ENCODE measurements around the gene PCMT1. TPM values are rescaled to one million over a fixed set of nuclear protein-coding genes. Genes with fewer than 3 reads are reported as not detected.

The PCMT1 gene
- total and polyA plus RNA-seq, 2 of the 8 experiments (the other 6 are each of a cell fraction or from before 2014, with no cell fraction given) = 84.3 to 91.3 TPM

DNA sequence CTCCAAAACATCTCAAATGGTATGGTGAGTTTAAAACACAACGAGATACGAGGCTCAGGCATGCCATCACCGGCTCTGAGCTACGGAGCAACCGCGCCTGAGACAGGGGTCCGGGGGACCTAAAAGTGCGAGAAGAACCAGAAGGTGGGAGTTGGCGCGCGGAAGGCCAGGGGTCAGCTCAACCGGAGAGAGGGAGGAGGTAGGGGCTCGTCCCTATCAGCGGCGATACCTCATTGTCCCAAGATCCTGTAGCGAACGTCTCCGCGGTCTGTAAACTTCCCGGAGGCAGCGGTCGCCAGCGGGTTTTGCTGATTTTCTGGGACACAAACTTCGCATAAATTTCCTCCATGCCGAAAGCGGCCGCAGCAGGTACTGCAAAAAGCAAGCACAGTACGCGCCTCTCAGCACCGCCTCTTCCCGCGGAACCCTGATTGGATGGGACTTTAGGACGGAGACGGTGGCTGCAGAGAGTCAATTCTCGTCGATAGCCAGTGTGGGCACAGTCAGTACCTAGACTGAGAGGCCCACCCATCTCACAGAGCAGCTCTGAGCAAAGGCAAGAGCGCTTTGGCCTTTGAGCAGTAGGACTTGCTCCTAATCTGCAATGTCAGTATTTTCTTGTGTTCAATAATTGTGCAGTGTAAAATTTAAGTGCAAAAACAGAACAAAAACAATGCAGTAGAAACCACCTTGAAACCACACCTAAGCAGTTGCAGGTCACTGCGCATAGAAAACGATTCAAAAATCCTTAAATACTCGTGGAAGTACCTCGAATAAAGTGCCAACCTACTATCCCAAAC is 3.2 kb upstream of the PCMT1 start, which contains the start of gene NUP43 (continued):
- no peak for TF ChIP-seq ZNF274 (IDR thresholded peaks at IDR 0.05; ENCODE audit: borderline replicate concordance, extremely low read depth, low read length)
- no peak for TF ChIP-seq SIRT6 (IDR thresholded peaks at IDR 0.05; ENCODE audit: low read length)
- no peak for TF ChIP-seq GABPA (IDR thresholded peaks at IDR 0.05; ENCODE audit: borderline replicate concordance, insufficient read depth, low read length)
- no peak for TF ChIP-seq CBX8 (IDR thresholded peaks at IDR 0.05; ENCODE audit: borderline replicate concordance, low read depth, low read length)
- TF ChIP-seq RNF2 (IDR thresholded peaks at IDR 0.05; ENCODE audit: borderline replicate concordance, low read depth, low read length, missing control alignments, poor library complexity, severe bottlenecking) = no peak
- TF ChIP-seq HDAC2 (IDR thresholded peaks at IDR 0.05; ENCODE audit: borderline replicate concordance in 1 of 2, low read depth in 2 of 2, low read length in 2 of 2) = no peak
- no peak for TF ChIP-seq FOSL1 (IDR thresholded peaks at IDR 0.05; ENCODE audit: insufficient read depth, low read depth, low read length)
- TF ChIP-seq KDM4A (IDR thresholded peaks at IDR 0.05; ENCODE audit: low read depth, low read length, severe bottlenecking) = peak; percentile 65
- TF ChIP-seq CREB1 (IDR thresholded peaks at IDR 0.05) = peak; percentile 76
- no peak for TF ChIP-seq EP300 (IDR thresholded peaks at IDR 0.05; ENCODE audit: borderline replicate concordance in 1 of 2, low read depth in 2 of 2, low read length in 2 of 2)
- no peak for TF ChIP-seq JUN (IDR thresholded peaks at IDR 0.05; ENCODE audit: low read depth, low read length)
- TF ChIP-seq EZH2 (IDR thresholded peaks at IDR 0.05; ENCODE audit: low read depth, low read length, severe bottlenecking) = no peak
- TF ChIP-seq CHD1 (IDR thresholded peaks at IDR 0.05; ENCODE audit: low read depth, low read length) = no peak
- TF ChIP-seq RBBP5 (IDR thresholded peaks at IDR 0.05; ENCODE audit: borderline replicate concordance, low read depth, low read length) = peak; percentile 78; the same call in 1 of the 2 replicates
- TF ChIP-seq HDAC6 (IDR thresholded peaks at IDR 0.05; ENCODE audit: low read depth, low read length) = no peak
- peak; percentile 36 for TF ChIP-seq KDM5A (IDR thresholded peaks at IDR 0.05; ENCODE audit: low read length)
- no peak for TF ChIP-seq KDM1A (IDR thresholded peaks at IDR 0.05; ENCODE audit: borderline replicate concordance, low read length)
- TF ChIP-seq TEAD4 (IDR thresholded peaks at IDR 0.05; ENCODE audit: low read depth, low read length) = no peak
- no peak for TF ChIP-seq BRCA1 (IDR thresholded peaks at IDR 0.05; ENCODE audit: low read depth, low read length)
- TF ChIP-seq SUZ12 (IDR thresholded peaks at IDR 0.05; ENCODE audit: low read length) = no peak
- no peak for TF ChIP-seq TCF12 (IDR thresholded peaks at IDR 0.05; ENCODE audit: low read depth, low read length)
- TF ChIP-seq PHF8 (conservative IDR thresholded peaks at IDR 0.05; ENCODE audit: low read depth, low read length) = peak; percentile 71
- no peak for TF ChIP-seq SRF (IDR thresholded peaks at IDR 0.05; ENCODE audit: low read depth, low read length)

Data from H1 (cell line).